Right lobe of liver (tissue), 6 donors: ENCODE results near the gene C10orf90. TPM values are rescaled to one million over a fixed set of nuclear protein-coding genes. Genes with fewer than 3 reads are reported as not detected.
A peak's percentile ranks its signal among the peaks of the same experiment; 100 is the strongest.

Experiments
- ATAC-seq, 4 donors: fragments of 200-7000 bp; cut with Tn5 transposase; one replicate each; pipeline ENCODE4 v1.9.1; 2020; ENCODE audit warnings: mild to moderate bottlenecking in 4 of 4, moderate library complexity in 4 of 4
- DNase-seq, 3 donors: peaks; one replicate each; pipeline ENCODE4 v3.0.0-alpha.2; 2020
- H3K27ac ChIP-seq, 3 donors: fragments of 200-600 bp; one replicate each; pipeline ENCODE4 v1.8.0; 2022
- H3K27me3 ChIP-seq, 2 donors: fragments of 200-600 bp; one replicate each; pipeline ENCODE4 v1.8.0; 2022
- H3K36me3 ChIP-seq, 4 donors: fragments of 200-600 bp; sonication (generic) in 1 of 4; one replicate each; pipeline versions ENCODE4 v1.5.1 to v1.8.0; 2017 to 2022; ENCODE audit warnings: control low read depth in 1 of 4
- H3K4me1 ChIP-seq, 4 donors: fragments of 200-600 bp; sonication (generic) in 1 of 4; one replicate each; pipeline versions ENCODE4 v1.5.1 to v1.8.0; 2017 to 2022; ENCODE audit warnings: control low read depth in 1 of 4
- H3K4me3 ChIP-seq, 3 donors: fragments of 200-600 bp; one replicate each; pipeline ENCODE4 v1.8.0; 2022
- H3K9me3 ChIP-seq, 4 donors: fragments of 200-600 bp; sonication (generic) in 1 of 4; one replicate each; pipeline versions ENCODE4 v1.5.1 to v1.8.0; 2017 to 2022; ENCODE audit warnings: control low read depth in 1 of 4
- CTCF ChIP-seq, 4 donors: fragments of 200-600 bp in 3 of 4; fragments of 450-650 bp in 1 of 4; IDR thresholded peaks; one replicate each; pipeline versions ENCODE4 v1.5.1 to v1.8.0; 2016 to 2022; ENCODE audit warnings: antibody characterized with exemption in 4 of 4, mild to moderate bottlenecking in 2 of 4
- POLR2A ChIP-seq: fragments of 450-650 bp; IDR thresholded peaks from one replicate; pipeline ENCODE4 v1.6.1; 2017; ENCODE audit warnings: antibody characterized with exemption, mild to moderate bottlenecking
- WGBS: methylation state at CpG from one replicate; pipeline ENCODE4 v1.1.6; 2018; ENCODE audit warnings: low coverage, low lambda C conversion rate; ENCODE audit not compliant: insufficient coverage; ENCODE audit errors: missing lambda C conversion rate; 5-methylcytosine and 5-hydroxymethylcytosine counted together
- intact Hi-C, 2 donors: fragments of 100-400 bp; cut with DNase I; formaldehyde crosslinking; loops; one replicate each; pipeline versions ENCODE4 v1.11.2 to v1.14.1; 2022
- total RNA-seq, 6 experiments: library from RNA; depleted of rRNA in 2 of 6; stranded (reverse); fragments of >200 nt in 2 of 6; fragmentation: NEBNext Ultra II Directional in 3 of 6; extraction: Animal tissue kit (Norgen Biotek cat#: 25700) in 3 of 6; gene quantifications; one replicate each; pipeline versions ENCODE4 v1.1.0 to v1.2.4, GENCODE V29; 2016 to 2023
- donor health status: DM: no; HTN: yes; CAD: no.
- donor health status: DM: no; HTN: no; CAD: no.
- donor health status: DM: no; HTN: no; CAD: no.
- donor health status: DM: no; HTN: yes; CAD: no.
- donor health status: DM: no; HTN: yes; CAD: no.

C10orf90 gene
- total RNA-seq, 6 experiments from 2014 or later, result 0.22 to 0.43 TPM; not detected in 4

GRCh38 chr10:126518218-126519080 lies 152.0 kb downstream of the C10orf90 start:
- H3K36me3 ChIP-seq, result no peaks in the 10 kb centered on the region
- H3K9me3 ChIP-seq, result no peaks in the 10 kb centered on the region
- peaks cover 0 to 4% (median 0%) of the 10 kb centered on the region in 4 donors for H3K4me1 ChIP-seq
- no peaks in the 10 kb centered on the region for H3K27me3 ChIP-seq
- H3K27ac ChIP-seq, result no peak overlapping the region
- TF ChIP-seq POLR2A (no peak), CTCF (IDR thresholded peaks at IDR 0.05) (no peak)
- intact Hi-C loops, result no loop called here
- WGBS, result 43% methylated on average over 7 of the region's 10 CpGs
- ATAC-seq (no peak), DNase-seq (no peak)
- no peak overlapping the region for H3K4me3 ChIP-seq

- Histone ChIP-seq H3K4me1 (peaks cover 0 to 4% (median 0%) of the 10 kb centered on the region in 4 donors), H3K36me3 (no peaks in the 10 kb centered on the region), H3K27me3 (no peaks in the 10 kb centered on the region), H3K4me3 (no peak overlapping the region), H3K9me3 (no peaks in the 10 kb centered on the region), H3K27ac (no peak overlapping the region)
- DNase-seq (no peak), ATAC-seq (no peak)
- WGBS, result 69% methylated on average over 5 of the region's 6 CpGs
- TF ChIP-seq POLR2A (no peak), CTCF (IDR thresholded peaks at IDR 0.05) (no peak)
- intact Hi-C loops, result no loop called here
These were observed 154.0 kb downstream of the C10orf90 start for GRCh38 chr10:126516515-126516914.

GRCh38 chr10:126511917-126512479 lies 158.5 kb downstream of the C10orf90 start:
- DNase-seq, result no peak
- Histone ChIP-seq H3K27me3 (peaks cover 0 to 4% of the 10 kb centered on the region in 2 donors), H3K4me3 (no peak overlapping the region), H3K27ac (no peak overlapping the region), H3K4me1 (no peaks in the 10 kb centered on the region), H3K36me3 (no peaks in the 10 kb centered on the region), H3K9me3 (no peaks in the 10 kb centered on the region)
- 35% methylated on average over 8 of the region's 8 CpGs for WGBS
- ATAC-seq, result peak; percentile 40 to 66 (median 51)
- TF ChIP-seq CTCF (IDR thresholded peaks at IDR 0.05) (no peak), POLR2A (no peak)
- intact Hi-C loops, result no loop called here

GRCh38 chr10:126509182-126509581 lies 161.3 kb downstream of the C10orf90 start:
- DNase-seq (no peak), ATAC-seq (no peak)
- H3K36me3 ChIP-seq, result no peaks in the 10 kb centered on the region
- WGBS, result 40% methylated on average over 2 of the region's 2 CpGs
- H3K27ac ChIP-seq, result no peak overlapping the region
- TF ChIP-seq CTCF (IDR thresholded peaks at IDR 0.05), result no peak
- TF ChIP-seq POLR2A, result no peak
- H3K4me3 ChIP-seq, result no peak overlapping the region
- intact Hi-C loops, result loop anchor here in 1 of 2 donors (10.0 kb wide), 1 partner anchor 524 kb away; no protein-coding TSS in a partner anchor
- no peaks in the 10 kb centered on the region for H3K4me1 ChIP-seq
- no peaks in the 10 kb centered on the region for H3K9me3 ChIP-seq
- H3K27me3 ChIP-seq, result peaks cover 0 to 4% of the 10 kb centered on the region in 2 donors
